Activated gamma-delta T cell treated with anti-CD3 and anti-CD28 coated beads, Interleukin-2, amount 50 U/mL, for 16 hours (primary cell): Measurements from ENCODE around the gene CXorf51B.
"Not testable (repeated sequence)": the region's sequence is repeated elsewhere in the genome, so short reads cannot be mapped to it uniquely, and the experiment has no call there.

Experiments
- DNase-seq: peaks from one replicate; pipeline ENCODE4 v3.0.0-alpha.2; 2020; ENCODE audit warnings: low read depth

The CXorf51B gene

GRCh38 chrX:146809471-146809870 is at the start of gene CXorf51B:
CXorf51B (plus strand) TSS chrX:146809771; CDS start chrX:146809792, 21 bp downstream.
- DNase-seq = not testable (repeated sequence)

GRCh38 chrX:146814644-146815043 is 5.1 kb downstream of the CXorf51B start, which contains the start of gene CXorf51A:
CXorf51A (minus strand) TSS chrX:146814744; CDS start chrX:146814723, 21 bp downstream.
- DNase-seq = not testable (repeated sequence)

GRCh38 chrX:146831994-146832393 is 22.4 kb downstream of the CXorf51B start:
- no peak for DNase-seq

GRCh38 chrX:146854281-146854680 is 44.7 kb downstream of the CXorf51B start:
- DNase-seq = no peak
